GM18870 (cell line): ENCODE measurements around the gene USP40.
"Not testable (repeated sequence)": the region's sequence is repeated elsewhere in the genome, so short reads cannot be mapped to it uniquely, and the experiment has no call there.

ENCODE experiments used
- ATAC-seq: cut with Tn5 transposase; IDR thresholded peaks from one replicate; pipeline ENCODE4 v1.9.1; 2021; ENCODE audit warnings: moderate library complexity; ENCODE audit not compliant: unreplicated experiment

Gene USP40, protein sequence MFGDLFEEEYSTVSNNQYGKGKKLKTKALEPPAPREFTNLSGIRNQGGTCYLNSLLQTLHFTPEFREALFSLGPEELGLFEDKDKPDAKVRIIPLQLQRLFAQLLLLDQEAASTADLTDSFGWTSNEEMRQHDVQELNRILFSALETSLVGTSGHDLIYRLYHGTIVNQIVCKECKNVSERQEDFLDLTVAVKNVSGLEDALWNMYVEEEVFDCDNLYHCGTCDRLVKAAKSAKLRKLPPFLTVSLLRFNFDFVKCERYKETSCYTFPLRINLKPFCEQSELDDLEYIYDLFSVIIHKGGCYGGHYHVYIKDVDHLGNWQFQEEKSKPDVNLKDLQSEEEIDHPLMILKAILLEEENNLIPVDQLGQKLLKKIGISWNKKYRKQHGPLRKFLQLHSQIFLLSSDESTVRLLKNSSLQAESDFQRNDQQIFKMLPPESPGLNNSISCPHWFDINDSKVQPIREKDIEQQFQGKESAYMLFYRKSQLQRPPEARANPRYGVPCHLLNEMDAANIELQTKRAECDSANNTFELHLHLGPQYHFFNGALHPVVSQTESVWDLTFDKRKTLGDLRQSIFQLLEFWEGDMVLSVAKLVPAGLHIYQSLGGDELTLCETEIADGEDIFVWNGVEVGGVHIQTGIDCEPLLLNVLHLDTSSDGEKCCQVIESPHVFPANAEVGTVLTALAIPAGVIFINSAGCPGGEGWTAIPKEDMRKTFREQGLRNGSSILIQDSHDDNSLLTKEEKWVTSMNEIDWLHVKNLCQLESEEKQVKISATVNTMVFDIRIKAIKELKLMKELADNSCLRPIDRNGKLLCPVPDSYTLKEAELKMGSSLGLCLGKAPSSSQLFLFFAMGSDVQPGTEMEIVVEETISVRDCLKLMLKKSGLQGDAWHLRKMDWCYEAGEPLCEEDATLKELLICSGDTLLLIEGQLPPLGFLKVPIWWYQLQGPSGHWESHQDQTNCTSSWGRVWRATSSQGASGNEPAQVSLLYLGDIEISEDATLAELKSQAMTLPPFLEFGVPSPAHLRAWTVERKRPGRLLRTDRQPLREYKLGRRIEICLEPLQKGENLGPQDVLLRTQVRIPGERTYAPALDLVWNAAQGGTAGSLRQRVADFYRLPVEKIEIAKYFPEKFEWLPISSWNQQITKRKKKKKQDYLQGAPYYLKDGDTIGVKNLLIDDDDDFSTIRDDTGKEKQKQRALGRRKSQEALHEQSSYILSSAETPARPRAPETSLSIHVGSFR

GRCh38 chr2:233566141-233566956 lies at the start of gene USP40:
Gene USP40, minus strand, starts transcription at chr2:233566782. Its CDS starts 1,228 bp downstream, at chr2:233565554.
- ATAC-seq: no peak

- ATAC-seq: no peak
Measured at GRCh38 chr2:233611284-233611683, 44.7 kb upstream of the USP40 start.

DNA sequence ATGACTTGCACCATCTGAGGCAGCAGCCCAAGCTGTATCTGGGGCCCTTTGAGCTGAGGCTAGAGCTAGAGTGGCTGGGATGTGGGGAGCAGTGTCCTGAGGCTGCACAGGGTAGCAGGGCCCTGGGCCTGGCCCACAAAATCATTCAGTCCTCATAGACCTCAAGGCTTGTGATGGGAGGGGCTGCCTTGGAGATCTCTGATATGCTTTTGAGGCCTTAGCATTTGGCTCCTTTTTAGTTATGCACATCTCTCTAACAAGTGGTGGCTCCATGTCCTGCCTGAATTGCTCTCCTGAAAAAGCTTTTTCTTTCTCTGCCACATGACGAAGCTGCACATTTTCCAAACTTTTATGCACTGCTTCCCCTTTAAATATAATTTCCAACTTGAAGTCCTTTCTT lies 39.1 kb upstream of the USP40 start:
- ATAC-seq: no peak

DNA sequence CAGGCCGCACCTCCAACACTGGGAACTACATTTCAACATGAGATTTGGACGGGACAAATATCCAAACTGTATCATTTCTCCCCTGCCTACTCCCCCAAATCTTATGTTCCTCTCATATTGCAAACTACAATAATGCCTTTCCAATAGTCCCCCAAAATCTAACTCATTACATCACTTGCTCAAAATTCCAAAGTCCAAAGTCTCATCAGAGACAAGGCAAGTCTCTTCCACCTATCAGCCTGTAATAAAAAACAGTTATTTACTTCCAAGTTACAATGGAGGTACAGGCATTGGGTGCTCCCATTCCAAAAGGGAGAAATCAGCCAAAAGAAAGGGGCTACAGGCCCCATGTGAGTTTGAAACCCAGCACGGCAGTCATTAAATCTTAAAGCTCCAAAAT lies 38.2 kb upstream of the USP40 start:
- ATAC-seq: no peak

- ATAC-seq: no peak
Measured at GRCh38 chr2:233603520-233603919, 36.9 kb upstream of the USP40 start.

- ATAC-seq: no peak
Measured at GRCh38 chr2:233602076-233602475, 35.5 kb upstream of the USP40 start.

GRCh38 chr2:233600386-233600785 lies 33.8 kb upstream of the USP40 start:
- ATAC-seq: no peak

DNA sequence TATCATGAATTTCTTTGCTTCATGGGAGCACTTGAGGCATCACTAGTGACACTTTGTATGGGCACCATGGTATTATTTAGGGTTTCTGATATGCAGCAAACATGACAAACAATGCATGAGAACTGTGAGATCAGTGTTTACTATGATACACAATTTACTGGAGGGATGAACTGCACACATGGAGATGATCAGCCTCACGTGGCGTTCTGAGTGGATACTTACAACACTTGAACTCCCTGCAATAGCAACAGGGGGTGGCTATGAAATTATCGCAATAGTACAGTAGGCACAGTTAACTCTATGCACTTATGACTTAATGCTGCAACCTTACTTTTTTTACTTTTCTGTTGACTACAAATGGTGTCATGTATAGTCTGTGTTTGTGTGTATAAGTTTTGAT lies 32.4 kb upstream of the USP40 start:
- no peak for ATAC-seq

- ATAC-seq: no peak
Measured at GRCh38 chr2:233597522-233597921, 30.9 kb upstream of the USP40 start.

GRCh38 chr2:233593201-233593600 lies 26.6 kb upstream of the USP40 start:
- no peak for ATAC-seq

- not testable (repeated sequence) for ATAC-seq
Measured at GRCh38 chr2:233592706-233593105, 26.1 kb upstream of the USP40 start.

GRCh38 chr2:233588400-233588799 lies 21.8 kb upstream of the USP40 start:
- no peak for ATAC-seq

GRCh38 chr2:233584210-233584609 lies 17.6 kb upstream of the USP40 start:
- no peak for ATAC-seq

- ATAC-seq: not testable (repeated sequence)
Measured at GRCh38 chr2:233583217-233583965, 16.8 kb upstream of the USP40 start.

- not testable (repeated sequence) for ATAC-seq
Measured at GRCh38 chr2:233577341-233577740, 10.8 kb upstream of the USP40 start.

DNA sequence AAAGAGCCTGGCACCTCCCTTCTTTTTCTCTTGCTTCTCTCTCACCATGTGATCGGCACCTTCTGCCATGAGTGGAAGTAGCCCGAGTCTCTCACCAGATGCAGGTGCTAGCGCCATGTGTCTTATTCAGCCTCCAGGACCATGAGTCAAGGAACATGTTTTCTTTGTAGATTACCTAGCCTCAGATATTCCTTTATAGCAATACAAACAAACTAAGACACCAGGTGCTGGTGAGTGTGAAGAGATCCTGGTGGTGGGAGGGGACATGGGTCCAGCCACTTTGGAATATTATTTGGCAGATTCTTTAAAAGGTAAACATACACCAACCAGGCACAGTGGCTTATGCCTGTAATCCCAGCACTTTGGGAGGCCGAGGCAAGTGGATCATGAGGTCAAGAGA lies 5.9 kb upstream of the USP40 start:
- ATAC-seq: no peak

DNA sequence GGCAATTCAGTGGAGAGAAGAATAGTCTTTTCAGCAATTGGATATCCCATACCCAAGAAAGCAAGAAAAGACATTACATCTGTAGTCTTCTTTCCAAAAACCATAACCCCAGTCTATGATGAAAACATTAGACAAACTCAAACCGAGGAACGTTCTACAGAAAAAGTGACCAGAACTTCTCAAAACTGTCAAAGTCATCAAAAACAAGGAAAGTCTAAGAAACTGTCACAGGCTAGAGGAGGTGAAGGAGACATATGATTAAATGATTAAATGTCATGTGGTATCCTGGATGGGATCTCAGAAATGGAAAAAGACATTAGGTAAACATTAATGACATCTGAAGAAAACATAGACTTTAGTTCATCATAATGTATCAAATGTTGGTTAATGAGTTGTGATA lies 4.9 kb upstream of the USP40 start:
- ATAC-seq: no peak

GRCh38 chr2:233571001-233571400 lies 4.4 kb upstream of the USP40 start:
- no peak for ATAC-seq

DNA sequence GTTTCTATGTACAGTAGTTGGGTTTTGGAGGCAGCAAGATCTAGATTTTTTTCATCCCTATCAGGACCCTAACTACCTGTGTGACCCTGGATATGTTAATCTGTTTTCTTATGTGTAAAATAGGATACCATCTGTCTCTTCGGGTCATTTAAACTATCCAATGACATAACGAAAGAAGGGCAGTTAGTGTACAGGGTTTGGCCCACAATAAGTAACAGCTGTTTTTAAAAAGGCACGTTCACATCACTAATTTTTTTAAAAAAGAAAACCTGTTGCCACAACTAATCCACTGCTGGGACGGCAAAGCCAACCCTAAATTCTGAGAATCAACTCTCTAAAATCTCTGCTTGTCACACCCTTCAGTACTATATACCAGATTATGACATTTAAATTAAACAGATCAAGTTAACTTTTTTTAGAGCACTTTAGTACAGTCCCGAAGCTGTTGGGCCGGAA lies 869 bp downstream of the USP40 start:
- ATAC-seq: no peak
